GM23248 (cell line): ENCODE measurements around the gene ADGRV1.

Experiments used
- EZH2 ChIP-seq: fragments of 200-600 bp; sonication (generic); IDR thresholded peaks from 2 replicates; pipeline ENCODE4 v1.6.1; 2018; ENCODE audit warnings: antibody characterized with exemption, mild to moderate bottlenecking; ENCODE audit not compliant: insufficient read depth, poor library complexity, severe bottlenecking
- EZH2phosphoT487 ChIP-seq: fragments of 200-600 bp; sonication (generic); IDR thresholded peaks from 2 replicates; pipeline ENCODE4 v1.6.1; 2018; ENCODE audit warnings: antibody characterized with exemption, moderate library complexity, mild to moderate bottlenecking, low read depth; ENCODE audit not compliant: insufficient read depth

DNA sequence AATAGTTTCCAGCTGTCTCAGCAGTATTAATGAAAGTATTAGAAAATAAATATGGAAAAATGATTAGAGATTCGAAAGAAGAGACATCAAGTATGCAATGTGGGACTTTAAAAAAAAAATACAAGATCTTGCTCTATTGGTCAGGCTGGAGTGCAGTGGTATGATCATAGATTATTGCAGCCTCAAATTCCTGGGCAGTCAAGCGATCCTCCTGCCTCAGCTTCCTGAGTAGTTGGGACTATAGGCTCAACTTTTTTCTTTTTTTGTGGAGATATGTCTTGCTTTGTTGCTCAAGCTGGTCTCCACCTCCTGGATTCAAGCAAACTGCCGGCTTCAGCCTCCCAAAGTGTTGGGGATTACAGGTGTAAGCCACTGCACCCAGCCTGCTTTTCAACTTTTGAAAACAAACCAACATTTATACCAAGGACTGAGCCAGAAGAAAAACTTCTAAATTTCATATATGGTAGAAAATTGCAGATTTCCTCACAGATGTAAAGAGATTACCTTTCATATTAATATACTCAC, 323.1 kb downstream of the ADGRV1 start:
- TF ChIP-seq EZH2phosphoT487 (no peak), EZH2 (no peak)
